Smooth muscle cell (in vitro differentiated cells): ENCODE results near the gene EIF2B4. TPM values are rescaled to one million over a fixed set of nuclear protein-coding genes. Genes with fewer than 3 reads are reported as not detected.

Experiments used
- DNase-seq: peaks from one replicate; lab custom pipeline; 2025; ENCODE audit not compliant: unreplicated experiment; lab: John Stamatoyannopoulos, UW
- H2AFZ ChIP-seq: fragments of 200-600 bp; sonication (generic); 2 replicates; pipeline ENCODE4 v1.6.0; 2016; ENCODE audit warnings: antibody characterized with exemption, low read depth, mild to moderate bottlenecking
- H3F3A ChIP-seq: fragments of 200-600 bp; sonication (generic); 2 replicates; pipeline ENCODE4 v1.6.0; 2017; ENCODE audit warnings: antibody characterized with exemption, low read depth
- H3K27ac ChIP-seq: fragments of 200-600 bp; sonication (generic); 2 replicates; pipeline ENCODE4 v1.5.1; 2016; ENCODE audit warnings: low read depth, mild to moderate bottlenecking
- H3K27me3 ChIP-seq: fragments of 200-600 bp; sonication (generic); 2 replicates; pipeline ENCODE4 v1.6.1; 2016; ENCODE audit warnings: low read depth, mild to moderate bottlenecking
- H3K36me3 ChIP-seq: fragments of 200-600 bp; sonication (generic); 2 replicates; pipeline ENCODE4 v1.5.1; 2016; ENCODE audit warnings: low read depth
- H3K4me1 ChIP-seq: fragments of 200-600 bp; sonication (generic); 2 replicates; pipeline ENCODE4 v1.5.1; 2016; ENCODE audit warnings: low read depth
- H3K4me2 ChIP-seq: fragments of 200-600 bp; sonication (generic); 2 replicates; pipeline ENCODE4 v1.6.0; 2016; ENCODE audit warnings: mild to moderate bottlenecking
- H3K4me3 ChIP-seq: fragments of 200-600 bp; sonication (generic); 2 replicates; pipeline ENCODE4 v1.5.1; 2016; ENCODE audit warnings: mild to moderate bottlenecking
- H3K79me2 ChIP-seq: fragments of 200-600 bp; sonication (generic); 2 replicates; pipeline ENCODE4 v1.6.0; 2016; ENCODE audit warnings: low read depth, mild to moderate bottlenecking
- H3K9ac ChIP-seq: fragments of 200-600 bp; sonication (generic); 2 replicates; pipeline ENCODE4 v1.6.0; 2016; ENCODE audit warnings: low read depth
- H3K9me3 ChIP-seq: fragments of 200-600 bp; sonication (generic); replicated peaks from 2 replicates; pipeline ENCODE4 v1.5.1; 2016; ENCODE audit warnings: low read depth
- H4K20me1 ChIP-seq: fragments of 200-600 bp; sonication (generic); 2 replicates; pipeline ENCODE4 v1.6.0; 2016; ENCODE audit warnings: low read depth
- WGBS: methylation state at CpG from one replicate; pipeline ENCODE4 v1.1.7; 2016; ENCODE audit warnings: low lambda C conversion rate; 5-methylcytosine and 5-hydroxymethylcytosine counted together
- polyA plus RNA-seq: library from polyadenylated mRNA; unstranded; fragments of >200 nt; fragmentation: Nextera tagmentation; extraction: Ambion mirVana; gene quantifications from 2 replicates; pipeline ENCODE4 v1.2.1, GENCODE V29; 2016
- total RNA-seq: library from RNA; depleted of rRNA; stranded (reverse); fragments of >200 nt; gene quantifications from 2 replicates; pipeline ENCODE4 v1.2.3, GENCODE V29; 2014
- TF ChIP-seq, protein P1 (sequence below): fragments of 200-600 bp; sonication (generic); IDR thresholded peaks from 2 replicates; pipeline ENCODE4 v1.5.1; 2017; ENCODE audit warnings: borderline replicate concordance, mild to moderate bottlenecking, antibody characterized with exemption; ENCODE audit not compliant: insufficient read depth, poor library complexity, severe bottlenecking

The EIF2B4 gene
- total and polyA plus RNA-seq, 2 experiments from 2014 or later, result 36.4 to 70.2 TPM

DNA sequence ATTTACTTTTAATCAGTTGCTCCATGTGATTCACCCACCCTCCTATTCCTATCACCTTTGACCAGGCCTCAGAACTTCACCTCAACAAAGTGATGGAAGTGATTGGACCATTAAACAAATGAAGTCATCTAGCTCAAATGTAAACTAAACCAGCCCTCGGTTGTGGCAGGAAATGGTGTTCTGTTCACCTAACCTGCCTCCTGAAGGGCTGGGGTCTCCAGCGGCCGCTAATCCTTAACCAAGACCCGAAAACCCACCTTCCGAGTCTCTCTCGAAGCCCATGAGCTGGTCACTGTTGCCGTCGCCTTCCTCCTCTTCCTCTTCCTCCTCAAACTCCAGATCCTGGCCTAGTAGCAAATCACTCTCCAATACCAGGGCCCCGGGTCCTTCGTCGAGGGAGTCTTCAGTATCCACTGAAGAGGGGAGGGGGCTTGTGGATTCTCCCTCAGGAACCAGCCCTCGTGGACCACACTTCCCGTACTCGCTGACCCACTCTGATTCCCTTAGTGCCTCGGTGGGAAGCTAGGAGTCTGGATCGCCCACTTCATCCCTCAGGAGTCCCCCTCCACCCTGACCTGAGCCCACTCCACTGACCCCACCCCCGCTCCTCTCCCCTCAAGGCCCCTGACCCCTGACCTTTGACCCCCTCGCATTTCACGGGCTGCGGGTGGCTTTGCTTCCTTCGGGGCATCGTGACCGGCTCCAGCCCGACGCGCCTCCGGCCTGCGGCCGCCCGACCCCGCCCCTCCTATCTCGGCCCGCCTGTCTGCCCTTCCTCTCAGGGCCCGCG lies 9.9 kb upstream of the EIF2B4 start:
- no peaks in the 10 kb centered on the region for H4K20me1 ChIP-seq
- no peaks in the 10 kb centered on the region for H3K27me3 ChIP-seq
- TF ChIP-seq, protein P1, sequence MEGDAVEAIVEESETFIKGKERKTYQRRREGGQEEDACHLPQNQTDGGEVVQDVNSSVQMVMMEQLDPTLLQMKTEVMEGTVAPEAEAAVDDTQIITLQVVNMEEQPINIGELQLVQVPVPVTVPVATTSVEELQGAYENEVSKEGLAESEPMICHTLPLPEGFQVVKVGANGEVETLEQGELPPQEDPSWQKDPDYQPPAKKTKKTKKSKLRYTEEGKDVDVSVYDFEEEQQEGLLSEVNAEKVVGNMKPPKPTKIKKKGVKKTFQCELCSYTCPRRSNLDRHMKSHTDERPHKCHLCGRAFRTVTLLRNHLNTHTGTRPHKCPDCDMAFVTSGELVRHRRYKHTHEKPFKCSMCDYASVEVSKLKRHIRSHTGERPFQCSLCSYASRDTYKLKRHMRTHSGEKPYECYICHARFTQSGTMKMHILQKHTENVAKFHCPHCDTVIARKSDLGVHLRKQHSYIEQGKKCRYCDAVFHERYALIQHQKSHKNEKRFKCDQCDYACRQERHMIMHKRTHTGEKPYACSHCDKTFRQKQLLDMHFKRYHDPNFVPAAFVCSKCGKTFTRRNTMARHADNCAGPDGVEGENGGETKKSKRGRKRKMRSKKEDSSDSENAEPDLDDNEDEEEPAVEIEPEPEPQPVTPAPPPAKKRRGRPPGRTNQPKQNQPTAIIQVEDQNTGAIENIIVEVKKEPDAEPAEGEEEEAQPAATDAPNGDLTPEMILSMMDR, result no peak
- peak overlapping the region; percentile 94 for H3K27ac ChIP-seq
- H2AFZ ChIP-seq, result no peak overlapping the region
- peaks cover 4% of the 10 kb centered on the region for H3K36me3 ChIP-seq
- peaks cover 19% of the 10 kb centered on the region for H3K79me2 ChIP-seq
- peaks cover 3% of the 10 kb centered on the region for H3F3A ChIP-seq
- peak overlapping the region; percentile 97 for H3K9ac ChIP-seq
- peak overlapping the region; percentile 98 for H3K4me2 ChIP-seq
- no peak for DNase-seq
- WGBS, result 5% methylated on average over 16 of the region's 35 CpGs
- H3K9me3 ChIP-seq, result no peaks in the 10 kb centered on the region
- peaks cover 7% of the 10 kb centered on the region for H3K4me1 ChIP-seq
- peak overlapping the region; percentile 78 for H3K4me3 ChIP-seq

DNA sequence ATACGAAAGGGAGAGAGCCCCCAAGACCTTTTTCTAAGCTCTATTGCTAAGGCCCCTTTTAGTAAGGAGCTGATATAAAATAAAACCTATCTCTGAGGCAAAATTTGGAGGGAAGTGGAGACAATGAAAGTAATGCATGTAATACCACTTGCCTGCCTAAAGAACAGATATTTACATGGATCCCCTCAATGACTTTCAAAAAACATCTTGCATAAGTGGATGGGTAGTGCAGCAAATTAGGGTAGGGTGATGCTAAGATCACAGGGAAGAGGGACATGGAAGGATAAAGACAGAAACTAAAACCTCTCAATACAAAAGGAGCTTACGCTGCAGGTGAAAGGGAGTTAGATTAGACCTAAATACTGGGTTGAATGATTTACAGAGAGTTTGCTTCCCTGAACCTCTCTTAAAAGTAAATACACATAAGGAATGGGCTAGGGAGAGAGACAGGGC lies 9.3 kb upstream of the EIF2B4 start:
- WGBS, result 87% methylated on average over 2 of the region's 2 CpGs
- peaks cover 4% of the 10 kb centered on the region for H3K36me3 ChIP-seq
- peak overlapping the region; percentile 98 for H3K4me2 ChIP-seq
- H4K20me1 ChIP-seq, result no peaks in the 10 kb centered on the region
- H3K9ac ChIP-seq, result peak overlapping the region; percentile 97
- H3K4me1 ChIP-seq, result peaks cover 7% of the 10 kb centered on the region
- H3K79me2 ChIP-seq, result peaks cover 19% of the 10 kb centered on the region
- peak overlapping the region; percentile 94 for H3K27ac ChIP-seq
- TF ChIP-seq, protein P1, result no peak
- no peak overlapping the region for H2AFZ ChIP-seq
- no peaks in the 10 kb centered on the region for H3K27me3 ChIP-seq
- H3K4me3 ChIP-seq, result peak overlapping the region; percentile 78
- H3F3A ChIP-seq, result peaks cover 3% of the 10 kb centered on the region
- H3K9me3 ChIP-seq, result no peaks in the 10 kb centered on the region
- no peak for DNase-seq

DNA sequence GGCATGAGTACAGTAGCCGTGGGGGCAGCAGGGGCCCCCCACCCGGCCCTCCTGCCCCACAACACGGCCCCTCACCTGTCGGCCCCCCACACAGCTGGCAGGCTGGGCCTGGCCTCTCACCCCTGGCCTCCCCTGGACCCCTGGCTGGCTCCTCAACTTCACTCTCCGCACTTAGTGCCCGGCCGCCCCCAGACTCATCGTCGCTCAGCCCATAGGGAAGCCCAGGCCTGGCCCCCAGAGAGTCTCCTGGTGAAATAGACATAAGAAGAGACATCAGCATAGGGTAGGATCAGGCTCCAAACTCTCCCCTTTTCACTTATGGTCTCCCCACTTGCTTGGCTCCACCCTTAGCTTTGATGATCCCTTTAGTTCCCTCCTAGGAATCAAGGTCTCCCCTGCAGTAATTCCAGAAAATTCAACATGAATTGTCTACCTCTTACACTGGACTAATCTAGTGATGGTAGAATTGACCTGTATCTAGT lies 8.7 kb upstream of the EIF2B4 start:
- H3K9ac ChIP-seq, result peak overlapping the region; percentile 97
- peak overlapping the region; percentile 78 for H3K4me3 ChIP-seq
- peak overlapping the region; percentile 98 for H3K4me2 ChIP-seq
- H3F3A ChIP-seq, result peaks cover 3% of the 10 kb centered on the region
- no peaks in the 10 kb centered on the region for H4K20me1 ChIP-seq
- H3K27ac ChIP-seq, result peak overlapping the region; percentile 94
- no peak for DNase-seq
- 93% methylated on average over 6 of the region's 9 CpGs for WGBS
- H3K9me3 ChIP-seq, result no peaks in the 10 kb centered on the region
- H3K79me2 ChIP-seq, result peaks cover 19% of the 10 kb centered on the region
- H3K27me3 ChIP-seq, result no peaks in the 10 kb centered on the region
- H2AFZ ChIP-seq, result no peak overlapping the region
- peaks cover 7% of the 10 kb centered on the region for H3K4me1 ChIP-seq
- no peaks in the 10 kb centered on the region for H3K36me3 ChIP-seq
- TF ChIP-seq, protein P1, result no peak
